HepG2 (cell line): ENCODE results near the gene ASB16. TPM values are rescaled to one million over a fixed set of nuclear protein-coding genes. Genes with fewer than 3 reads are reported as not detected.

Experiments
- AGO2 ChIP-seq: fragments of 200-400 bp; formaldehyde crosslinking; optimal IDR thresholded peaks from 2 replicates; pipeline ENCODE3; 2017; ENCODE audit warnings: mild to moderate bottlenecking, low read depth, low read length, moderate library complexity
- CBX1 ChIP-seq: IDR thresholded peaks from one replicate; pipeline ENCODE4 v1.6.1; 2016; ENCODE audit warnings: antibody characterized with exemption, low read depth
- FOXO1 ChIP-seq: sonication (generic); formaldehyde crosslinking; IDR thresholded peaks from 2 replicates; pipeline ENCODE4 v1.4.0; 2020; ENCODE audit warnings: missing genetic modification reagents
- IKZF4 ChIP-seq: sonication (generic); formaldehyde crosslinking; IDR thresholded peaks from 2 replicates; pipeline ENCODE4 v1.5.1; 2020; ENCODE audit warnings: borderline replicate concordance, mild to moderate bottlenecking, low read depth, missing genetic modification reagents; ENCODE audit errors: not compliant biosample characterization
- KLF15 ChIP-seq: sonication (generic); formaldehyde crosslinking; IDR thresholded peaks from 2 replicates; pipeline ENCODE4 v1.8.1; 2023; ENCODE audit warnings: borderline replicate concordance, mild to moderate bottlenecking, inconsistent platforms, missing genetic modification reagents, mixed read lengths
- PHF8 ChIP-seq: sonication (generic); formaldehyde crosslinking; IDR thresholded peaks from 2 replicates; pipeline ENCODE4 v1.5.0; 2020; ENCODE audit warnings: missing genetic modification reagents
- THYN1 ChIP-seq: sonication (generic); formaldehyde crosslinking; IDR thresholded peaks from 2 replicates; pipeline ENCODE4 v1.8.1; 2023; ENCODE audit warnings: low read depth, mild to moderate bottlenecking, moderate library complexity, missing genetic modification reagents, borderline replicate concordance
- ZFP1 ChIP-seq: IDR thresholded peaks from 2 replicates; pipeline ENCODE4 v1.6.1; 2016
- ZIK1 ChIP-seq: sonication (generic); formaldehyde crosslinking; IDR thresholded peaks from 2 replicates; pipeline ENCODE4 v1.5.0; 2020; ENCODE audit warnings: mild to moderate bottlenecking, low read depth, missing genetic modification reagents, borderline replicate concordance
- polyA plus RNA-seq, 8 experiments: library from polyadenylated mRNA; depleted of rRNA in 3 of 8; stranded (reverse) in 7 of 8; unstranded in 1 of 8; fragments of >200 nt; fragmentation: Illumina TruSeq in 4 of 8; extraction: Trizol in 4 of 8; gene quantifications; 2 replicates each; pipeline versions ENCODE4 v1.2.1 to v1.2.3, GENCODE V29; 2011 to 2016; ENCODE audit warnings: low read depth in 4 of 8, missing spikeins in 1 of 8, mixed read lengths in 1 of 8; ENCODE audit not compliant: insufficient read depth in 1 of 8
- total RNA-seq, 5 experiments: library from RNA; depleted of rRNA; stranded (reverse); fragments of >200 nt; fragmentation: Illumina TruSeq; extraction: Trizol; gene quantifications; 2 replicates each; pipeline ENCODE4 v1.2.3, GENCODE V29; 2016; ENCODE audit warnings: low read depth in 1 of 5
- TF ChIP-seq, protein P1 (sequence below): sonication (generic); formaldehyde crosslinking; IDR thresholded peaks from 2 replicates; pipeline ENCODE4 v1.4.0; 2020; ENCODE audit warnings: mild to moderate bottlenecking, missing genetic modification reagents
- TF ChIP-seq, protein P2 (sequence below): sonication (generic); formaldehyde crosslinking; IDR thresholded peaks from 2 replicates; pipeline ENCODE4 v1.5.0; 2020; ENCODE audit warnings: mild to moderate bottlenecking, missing genetic modification reagents
- TF ChIP-seq, protein P3 (sequence below): sonication (generic); formaldehyde crosslinking; IDR thresholded peaks from one replicate; pipeline ENCODE4 v1.5.1; 2020; ENCODE audit warnings: mild to moderate bottlenecking, missing genetic modification reagents; ENCODE audit errors: not compliant biosample characterization

The ASB16 gene
- total and polyA plus RNA-seq, 2 of the 13 experiments (the other 11 are each of a cell fraction or from before 2014, with no cell fraction given): 0.07 TPM; not detected in 1

DNA sequence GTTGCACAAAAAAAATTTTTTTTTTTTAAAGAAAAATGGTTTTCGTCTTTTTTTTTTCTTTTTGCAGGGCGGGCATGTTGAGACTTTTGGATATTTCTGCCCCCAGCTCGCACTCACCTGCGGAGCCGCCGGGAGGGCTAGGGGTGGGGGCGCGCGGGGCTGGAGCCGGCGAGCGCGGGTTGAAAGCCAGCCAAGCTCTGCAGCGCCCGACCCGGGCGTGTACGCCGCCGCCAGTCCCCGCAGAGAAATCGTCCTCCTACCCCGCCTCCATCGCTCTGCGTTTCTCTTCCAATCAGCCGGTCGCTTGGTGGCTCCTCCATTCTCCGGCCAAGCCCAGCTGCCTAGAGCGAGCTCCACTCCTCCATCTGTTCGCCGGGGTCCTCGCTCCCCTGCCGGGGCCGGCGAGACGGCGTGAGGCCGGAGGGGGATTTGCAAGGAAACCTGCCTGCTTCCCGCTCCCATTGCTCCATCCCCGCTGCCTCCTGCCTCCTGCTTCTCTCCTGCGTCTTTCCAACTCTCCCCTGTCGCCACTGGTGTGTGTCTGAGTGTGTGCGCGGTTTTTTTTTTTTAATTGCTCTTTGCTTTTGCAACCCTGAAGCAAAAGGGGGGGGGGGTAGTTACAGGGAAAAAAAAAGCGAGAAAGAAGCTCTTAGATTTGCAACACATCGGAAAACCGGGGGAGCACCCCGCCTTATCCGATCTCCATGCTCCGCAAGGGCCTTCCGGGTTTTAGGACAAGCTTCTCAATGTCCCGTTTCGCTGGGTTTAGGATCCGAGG is 50.8 kb downstream of the ASB16 start (continued):
- TF ChIP-seq, protein P1, sequence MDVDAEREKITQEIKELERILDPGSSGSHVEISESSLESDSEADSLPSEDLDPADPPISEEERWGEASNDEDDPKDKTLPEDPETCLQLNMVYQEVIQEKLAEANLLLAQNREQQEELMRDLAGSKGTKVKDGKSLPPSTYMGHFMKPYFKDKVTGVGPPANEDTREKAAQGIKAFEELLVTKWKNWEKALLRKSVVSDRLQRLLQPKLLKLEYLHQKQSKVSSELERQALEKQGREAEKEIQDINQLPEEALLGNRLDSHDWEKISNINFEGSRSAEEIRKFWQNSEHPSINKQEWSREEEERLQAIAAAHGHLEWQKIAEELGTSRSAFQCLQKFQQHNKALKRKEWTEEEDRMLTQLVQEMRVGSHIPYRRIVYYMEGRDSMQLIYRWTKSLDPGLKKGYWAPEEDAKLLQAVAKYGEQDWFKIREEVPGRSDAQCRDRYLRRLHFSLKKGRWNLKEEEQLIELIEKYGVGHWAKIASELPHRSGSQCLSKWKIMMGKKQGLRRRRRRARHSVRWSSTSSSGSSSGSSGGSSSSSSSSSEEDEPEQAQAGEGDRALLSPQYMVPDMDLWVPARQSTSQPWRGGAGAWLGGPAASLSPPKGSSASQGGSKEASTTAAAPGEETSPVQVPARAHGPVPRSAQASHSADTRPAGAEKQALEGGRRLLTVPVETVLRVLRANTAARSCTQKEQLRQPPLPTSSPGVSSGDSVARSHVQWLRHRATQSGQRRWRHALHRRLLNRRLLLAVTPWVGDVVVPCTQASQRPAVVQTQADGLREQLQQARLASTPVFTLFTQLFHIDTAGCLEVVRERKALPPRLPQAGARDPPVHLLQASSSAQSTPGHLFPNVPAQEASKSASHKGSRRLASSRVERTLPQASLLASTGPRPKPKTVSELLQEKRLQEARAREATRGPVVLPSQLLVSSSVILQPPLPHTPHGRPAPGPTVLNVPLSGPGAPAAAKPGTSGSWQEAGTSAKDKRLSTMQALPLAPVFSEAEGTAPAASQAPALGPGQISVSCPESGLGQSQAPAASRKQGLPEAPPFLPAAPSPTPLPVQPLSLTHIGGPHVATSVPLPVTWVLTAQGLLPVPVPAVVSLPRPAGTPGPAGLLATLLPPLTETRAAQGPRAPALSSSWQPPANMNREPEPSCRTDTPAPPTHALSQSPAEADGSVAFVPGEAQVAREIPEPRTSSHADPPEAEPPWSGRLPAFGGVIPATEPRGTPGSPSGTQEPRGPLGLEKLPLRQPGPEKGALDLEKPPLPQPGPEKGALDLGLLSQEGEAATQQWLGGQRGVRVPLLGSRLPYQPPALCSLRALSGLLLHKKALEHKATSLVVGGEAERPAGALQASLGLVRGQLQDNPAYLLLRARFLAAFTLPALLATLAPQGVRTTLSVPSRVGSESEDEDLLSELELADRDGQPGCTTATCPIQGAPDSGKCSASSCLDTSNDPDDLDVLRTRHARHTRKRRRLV: no peak
- TF ChIP-seq THYN1 (CRISPR knock-in tag) (no peak), FOXO1 (CRISPR knock-in tag) (peak; percentile 11; the same call in 1 of the 2 replicates), KLF15 (CRISPR knock-in tag) (no peak), IKZF4 (CRISPR knock-in tag) (no peak), ZIK1 (CRISPR knock-in tag) (no peak), CBX1 (no peak), ZFP1 (no peak), PHF8 (CRISPR knock-in tag) (peak; percentile 4; the same call in 1 of the 2 replicates), AGO2 (peak; percentile 84)
- TF ChIP-seq, protein P2, sequence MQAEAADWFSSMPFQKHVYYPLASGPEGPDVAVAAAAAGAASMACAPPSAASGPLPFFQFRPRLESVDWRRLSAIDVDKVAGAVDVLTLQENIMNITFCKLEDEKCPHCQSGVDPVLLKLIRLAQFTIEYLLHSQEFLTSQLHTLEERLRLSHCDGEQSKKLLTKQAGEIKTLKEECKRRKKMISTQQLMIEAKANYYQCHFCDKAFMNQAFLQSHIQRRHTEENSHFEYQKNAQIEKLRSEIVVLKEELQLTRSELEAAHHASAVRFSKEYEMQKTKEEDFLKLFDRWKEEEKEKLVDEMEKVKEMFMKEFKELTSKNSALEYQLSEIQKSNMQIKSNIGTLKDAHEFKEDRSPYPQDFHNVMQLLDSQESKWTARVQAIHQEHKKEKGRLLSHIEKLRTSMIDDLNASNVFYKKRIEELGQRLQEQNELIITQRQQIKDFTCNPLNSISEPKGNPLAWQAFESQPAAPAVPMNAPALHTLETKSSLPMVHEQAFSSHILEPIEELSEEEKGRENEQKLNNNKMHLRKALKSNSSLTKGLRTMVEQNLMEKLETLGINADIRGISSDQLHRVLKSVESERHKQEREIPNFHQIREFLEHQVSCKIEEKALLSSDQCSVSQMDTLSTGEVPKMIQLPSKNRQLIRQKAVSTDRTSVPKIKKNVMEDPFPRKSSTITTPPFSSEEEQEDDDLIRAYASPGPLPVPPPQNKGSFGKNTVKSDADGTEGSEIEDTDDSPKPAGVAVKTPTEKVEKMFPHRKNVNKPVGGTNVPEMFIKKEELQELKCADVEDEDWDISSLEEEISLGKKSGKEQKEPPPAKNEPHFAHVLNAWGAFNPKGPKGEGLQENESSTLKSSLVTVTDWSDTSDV (CRISPR knock-in tag): peak; percentile 29; the same call in 1 of the 2 replicates
- TF ChIP-seq, protein P3, sequence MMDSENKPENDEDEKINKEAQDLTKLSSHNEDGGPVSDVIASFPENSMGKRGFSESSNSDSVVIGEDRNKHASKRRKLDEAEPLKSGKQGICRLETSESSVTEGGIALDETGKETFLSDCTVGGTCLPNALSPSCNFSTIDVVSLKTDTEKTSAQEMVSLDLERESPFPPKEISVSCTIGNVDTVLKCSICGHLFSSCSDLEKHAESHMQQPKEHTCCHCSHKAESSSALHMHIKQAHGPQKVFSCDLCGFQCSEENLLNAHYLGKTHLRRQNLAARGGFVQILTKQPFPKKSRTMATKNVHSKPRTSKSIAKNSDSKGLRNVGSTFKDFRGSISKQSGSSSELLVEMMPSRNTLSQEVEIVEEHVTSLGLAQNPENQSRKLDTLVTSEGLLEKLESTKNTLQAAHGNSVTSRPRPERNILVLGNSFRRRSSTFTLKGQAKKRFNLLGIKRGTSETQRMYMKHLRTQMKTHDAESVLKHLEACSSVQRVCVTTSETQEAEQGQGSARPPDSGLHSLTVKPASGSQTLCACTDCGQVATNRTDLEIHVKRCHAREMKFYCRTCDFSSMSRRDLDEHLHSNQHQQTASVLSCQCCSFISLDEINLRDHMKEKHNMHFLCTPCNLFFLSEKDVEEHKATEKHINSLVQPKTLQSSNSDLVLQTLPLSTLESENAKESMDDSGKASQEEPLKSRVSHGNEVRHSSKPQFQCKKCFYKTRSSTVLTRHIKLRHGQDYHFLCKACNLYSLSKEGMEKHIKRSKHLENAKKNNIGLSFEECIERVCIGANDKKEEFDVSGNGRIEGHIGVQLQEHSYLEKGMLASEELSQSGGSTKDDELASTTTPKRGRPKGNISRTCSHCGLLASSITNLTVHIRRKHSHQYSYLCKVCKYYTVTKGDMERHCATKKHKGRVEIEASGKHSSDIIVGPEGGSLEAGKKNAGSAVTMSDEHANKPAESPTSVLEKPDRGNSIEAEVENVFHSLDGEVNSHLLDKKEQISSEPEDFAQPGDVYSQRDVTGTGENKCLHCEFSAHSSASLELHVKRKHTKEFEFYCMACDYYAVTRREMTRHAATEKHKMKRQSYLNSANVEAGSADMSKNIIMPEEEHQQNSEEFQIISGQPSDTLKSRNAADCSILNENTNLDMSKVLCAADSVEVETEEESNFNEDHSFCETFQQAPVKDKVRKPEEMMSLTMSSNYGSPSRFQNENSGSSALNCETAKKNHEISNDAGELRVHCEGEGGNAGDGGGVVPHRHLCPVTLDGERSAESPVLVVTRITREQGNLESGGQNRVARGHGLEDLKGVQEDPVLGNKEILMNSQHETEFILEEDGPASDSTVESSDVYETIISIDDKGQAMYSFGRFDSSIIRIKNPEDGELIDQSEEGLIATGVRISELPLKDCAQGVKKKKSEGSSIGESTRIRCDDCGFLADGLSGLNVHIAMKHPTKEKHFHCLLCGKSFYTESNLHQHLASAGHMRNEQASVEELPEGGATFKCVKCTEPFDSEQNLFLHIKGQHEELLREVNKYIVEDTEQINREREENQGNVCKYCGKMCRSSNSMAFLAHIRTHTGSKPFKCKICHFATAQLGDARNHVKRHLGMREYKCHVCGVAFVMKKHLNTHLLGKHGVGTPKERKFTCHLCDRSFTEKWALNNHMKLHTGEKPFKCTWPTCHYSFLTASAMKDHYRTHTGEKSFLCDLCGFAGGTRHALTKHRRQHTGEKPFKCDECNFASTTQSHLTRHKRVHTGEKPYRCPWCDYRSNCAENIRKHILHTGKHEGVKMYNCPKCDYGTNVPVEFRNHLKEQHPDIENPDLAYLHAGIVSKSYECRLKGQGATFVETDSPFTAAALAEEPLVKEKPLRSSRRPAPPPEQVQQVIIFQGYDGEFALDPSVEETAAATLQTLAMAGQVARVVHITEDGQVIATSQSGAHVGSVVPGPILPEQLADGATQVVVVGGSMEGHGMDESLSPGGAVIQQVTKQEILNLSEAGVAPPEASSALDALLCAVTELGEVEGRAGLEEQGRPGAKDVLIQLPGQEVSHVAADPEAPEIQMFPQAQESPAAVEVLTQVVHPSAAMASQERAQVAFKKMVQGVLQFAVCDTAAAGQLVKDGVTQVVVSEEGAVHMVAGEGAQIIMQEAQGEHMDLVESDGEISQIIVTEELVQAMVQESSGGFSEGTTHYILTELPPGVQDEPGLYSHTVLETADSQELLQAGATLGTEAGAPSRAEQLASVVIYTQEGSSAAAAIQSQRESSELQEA: no peak
